Epithelial cell of prostate (primary cell): ENCODE data around the gene MYL7.

Source experiments
- DNase-seq: peaks from one replicate; pipeline ENCODE4 v3.0.0-alpha.2; 2011; ENCODE audit warnings: low read depth, low spot score
- H3K27ac ChIP-seq: fragments of 450-650 bp; 2 replicates; pipeline ENCODE4 v1.5.1; 2017; ENCODE audit warnings: mild to moderate bottlenecking

MYL7 gene

DNA sequence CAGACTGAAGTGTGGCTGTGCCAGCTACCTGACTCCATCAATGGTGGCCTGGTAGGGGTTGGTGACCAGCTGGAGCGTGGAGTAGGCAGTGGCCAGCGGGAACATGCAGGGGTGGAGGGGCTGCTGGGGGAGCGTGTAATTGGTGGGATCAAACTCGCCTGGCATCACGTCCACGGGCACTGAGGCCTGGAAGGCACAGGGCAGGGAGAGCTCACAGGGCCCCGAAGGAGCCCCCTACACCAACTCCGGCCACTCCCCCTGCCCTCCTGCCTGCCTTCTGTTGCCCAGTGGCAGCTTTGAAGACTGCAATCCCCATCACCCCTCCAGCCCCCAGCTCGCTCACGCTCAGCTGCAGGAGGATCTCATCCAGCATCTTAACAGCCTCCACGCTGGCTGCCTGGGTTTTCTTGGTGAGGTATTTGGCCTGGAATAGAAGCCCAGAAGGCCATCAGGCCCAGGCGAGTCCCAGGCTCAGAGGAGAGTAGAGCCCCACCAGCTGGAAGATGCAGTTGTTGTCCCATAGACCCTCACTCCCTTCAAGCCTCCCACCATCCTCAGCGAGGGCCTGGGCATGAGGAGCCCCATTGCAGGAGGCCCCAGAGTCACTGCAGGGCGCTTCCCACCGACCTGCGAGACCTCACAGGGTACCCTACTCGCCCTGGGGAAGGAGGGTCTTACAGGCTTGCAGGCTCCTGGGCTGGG is 24.9 kb downstream of the MYL7 start:
- no peak overlapping the region for H3K27ac ChIP-seq
- no peak for DNase-seq

DNA sequence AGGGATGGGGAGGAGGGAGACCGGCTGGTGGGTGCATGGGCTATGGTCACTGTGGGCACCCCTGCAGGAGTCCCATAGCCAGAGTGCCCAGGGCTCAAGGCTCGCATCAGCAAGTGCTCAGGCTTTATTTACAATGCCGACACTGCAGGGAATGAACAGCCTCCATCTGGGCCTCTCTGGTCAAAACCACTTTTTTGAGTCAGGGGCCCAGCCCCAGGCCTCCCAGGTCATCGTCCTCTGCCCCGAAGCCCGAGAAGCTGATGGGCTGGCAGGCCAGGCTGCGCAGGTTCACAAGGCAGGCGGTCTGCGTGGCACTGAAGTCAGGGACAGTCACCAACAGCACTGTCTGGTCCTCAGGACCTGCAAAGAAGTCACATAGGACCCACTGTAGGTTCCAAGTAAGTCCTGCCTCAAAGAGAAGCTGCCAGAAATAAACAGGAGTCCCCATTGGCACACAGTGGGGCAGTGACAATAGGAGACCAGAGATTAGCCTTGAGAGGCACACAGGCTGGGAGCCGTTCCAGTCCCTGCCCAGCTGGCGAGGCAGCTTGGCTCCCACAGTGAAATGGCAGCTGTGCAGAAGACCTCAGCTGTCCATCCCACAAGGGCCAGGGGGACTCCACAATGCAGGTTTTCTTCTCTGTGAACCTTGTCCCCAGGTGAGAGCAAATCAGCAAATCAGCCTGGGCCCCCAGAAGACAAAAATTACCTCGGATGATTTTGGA is 26.4 kb downstream of the MYL7 start:
- DNase-seq: no peak
- H3K27ac ChIP-seq: no peak overlapping the region

DNA sequence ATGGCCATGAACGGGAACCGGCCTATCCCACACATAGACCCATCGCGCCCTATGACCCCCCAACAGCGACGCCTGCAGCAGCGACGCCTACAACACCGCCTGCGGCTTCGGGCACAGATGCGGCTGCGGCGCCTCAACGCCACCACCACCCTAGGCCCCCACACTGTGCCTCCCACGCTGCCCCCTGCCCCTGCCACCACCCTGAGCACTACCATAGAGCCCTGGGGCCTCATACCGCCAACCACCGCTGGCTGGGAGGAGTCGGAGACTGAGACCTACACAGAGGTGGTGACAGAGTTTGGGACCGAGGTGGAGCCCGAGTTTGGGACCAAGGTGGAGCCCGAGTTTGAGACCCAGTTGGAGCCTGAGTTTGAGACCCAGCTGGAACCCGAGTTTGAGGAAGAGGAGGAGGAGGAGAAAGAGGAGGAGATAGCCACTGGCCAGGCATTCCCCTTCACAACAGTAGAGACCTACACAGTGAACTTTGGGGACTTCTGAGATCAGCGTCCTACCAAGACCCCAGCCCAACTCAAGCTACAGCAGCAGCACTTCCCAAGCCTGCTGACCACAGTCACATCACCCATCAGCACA is 27.3 kb downstream of the MYL7 start:
- DNase-seq: no peak
- H3K27ac ChIP-seq: no peak overlapping the region

GRCh38 chr7:44112997-44113763 is 28.0 kb downstream of the MYL7 start:
- H3K27ac ChIP-seq: no peak overlapping the region

DNA sequence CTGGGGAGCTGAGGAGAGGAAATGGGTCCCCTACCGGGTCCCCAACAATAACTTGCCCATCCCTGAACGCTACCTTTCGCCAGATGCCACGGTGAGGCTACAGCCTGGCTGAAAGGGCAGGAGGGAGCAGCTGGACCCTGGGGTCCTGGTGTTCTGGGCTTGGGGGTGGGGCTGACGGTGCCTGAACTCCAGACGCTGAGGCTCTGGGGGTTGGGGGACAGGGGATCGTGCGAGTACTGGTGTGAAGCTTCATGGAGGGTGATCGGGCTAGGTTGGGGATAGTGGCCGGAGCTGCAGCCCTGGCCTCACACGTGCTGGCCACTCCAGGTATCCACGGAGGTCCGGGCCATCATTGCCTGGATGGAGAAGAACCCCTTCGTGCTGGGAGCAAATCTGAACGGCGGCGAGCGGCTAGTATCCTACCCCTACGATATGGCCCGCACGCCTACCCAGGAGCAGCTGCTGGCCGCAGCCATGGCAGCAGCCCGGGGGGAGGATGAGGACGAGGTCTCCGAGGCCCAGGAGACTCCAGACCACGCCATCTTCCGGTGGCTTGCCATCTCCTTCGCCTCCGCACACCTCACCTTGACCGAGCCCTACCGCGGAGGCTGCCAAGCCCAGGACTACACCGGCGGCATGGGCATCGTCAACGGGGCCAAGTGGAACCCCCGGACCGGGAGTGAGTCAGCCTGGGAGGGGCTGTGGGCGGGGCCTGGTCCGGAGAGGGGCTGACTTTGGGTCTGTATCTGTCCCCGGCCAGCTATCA is 28.7 kb downstream of the MYL7 start:
- no peak for DNase-seq

More at GRCh38 chr7:44112997-44113763, 28.0 kb downstream of the MYL7 start:
- no peak for DNase-seq

GRCh38 chr7:44111761-44112160 is 29.4 kb downstream of the MYL7 start:
- H3K27ac ChIP-seq: no peak overlapping the region
- no peak for DNase-seq

More for the DNA sequence above, 28.7 kb downstream of the MYL7 start:
- no peak overlapping the region for H3K27ac ChIP-seq

- no peak overlapping the region for H3K27ac ChIP-seq
- no peak for DNase-seq
These were observed 30.2 kb downstream of the MYL7 start for GRCh38 chr7:44110719-44111635.

DNA sequence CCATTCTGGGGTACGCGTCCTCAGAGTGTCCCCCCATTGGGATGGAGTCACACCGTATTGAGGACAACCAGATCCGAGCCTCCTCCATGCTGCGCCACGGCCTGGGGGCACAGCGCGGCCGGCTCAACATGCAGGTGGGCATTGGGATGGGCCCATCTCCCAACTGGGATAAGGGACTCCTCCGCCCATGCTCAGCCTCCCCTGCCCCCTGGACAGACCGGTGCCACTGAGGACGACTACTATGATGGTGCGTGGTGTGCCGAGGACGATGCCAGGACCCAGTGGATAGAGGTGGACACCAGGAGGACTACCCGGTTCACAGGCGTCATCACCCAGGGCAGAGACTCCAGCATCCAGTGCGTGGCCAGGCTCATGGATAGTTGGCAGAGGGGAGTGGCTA is 31.1 kb downstream of the MYL7 start:
- H3K27ac ChIP-seq: no peak overlapping the region
- DNase-seq: no peak

DNA sequence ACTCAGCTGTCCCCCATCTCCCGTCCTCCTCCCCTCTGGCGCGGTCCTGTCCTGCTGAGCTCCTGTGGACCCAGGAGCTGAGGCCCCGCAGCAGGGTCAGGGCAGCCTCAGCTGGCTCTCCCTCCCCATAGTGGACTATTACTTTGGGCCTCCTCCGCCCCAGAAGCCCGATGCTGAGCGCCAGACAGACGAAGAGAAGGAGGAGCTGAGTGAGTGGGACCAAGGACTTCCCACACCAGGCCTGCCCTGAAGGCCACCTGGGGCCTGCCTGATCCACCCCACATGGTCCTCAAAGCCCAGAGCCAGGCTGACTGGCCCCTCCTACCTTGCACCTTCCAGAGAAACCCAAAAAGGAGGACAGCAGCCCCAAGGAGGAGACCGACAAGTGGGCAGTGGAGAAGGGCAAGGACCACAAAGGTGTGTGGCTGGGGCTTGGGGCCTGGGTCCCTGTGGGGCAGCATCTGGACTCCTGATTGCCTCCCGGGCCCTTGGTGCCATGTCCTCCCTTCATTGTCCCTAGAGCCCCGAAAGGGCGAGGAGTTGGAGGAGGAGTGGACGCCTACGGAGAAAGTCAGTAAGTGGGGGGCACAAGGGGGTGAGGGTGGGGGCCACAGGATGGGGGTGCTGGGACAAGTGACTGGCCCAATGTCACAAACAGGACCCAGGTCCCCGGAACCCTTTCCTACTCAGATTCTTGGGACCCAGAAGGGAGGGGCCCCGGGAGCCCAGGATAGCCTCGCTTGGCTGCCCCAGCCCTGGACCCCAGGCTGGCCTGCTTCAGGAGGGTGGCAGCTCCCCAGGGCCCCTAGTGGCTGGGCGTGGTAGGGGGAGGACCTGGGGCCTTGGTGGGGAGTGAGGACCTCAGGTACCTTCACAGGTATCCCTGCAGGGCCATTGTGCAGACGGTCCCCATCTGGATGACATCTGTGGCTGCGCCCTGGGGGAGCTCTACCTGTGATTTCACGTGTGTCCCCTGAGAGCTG is 32.1 kb downstream of the MYL7 start:
- no peak overlapping the region for H3K27ac ChIP-seq
- DNase-seq: no peak

- no peak for DNase-seq
- H3K27ac ChIP-seq: no peak overlapping the region
These were observed 33.0 kb downstream of the MYL7 start for GRCh38 chr7:44107961-44108767.

DNA sequence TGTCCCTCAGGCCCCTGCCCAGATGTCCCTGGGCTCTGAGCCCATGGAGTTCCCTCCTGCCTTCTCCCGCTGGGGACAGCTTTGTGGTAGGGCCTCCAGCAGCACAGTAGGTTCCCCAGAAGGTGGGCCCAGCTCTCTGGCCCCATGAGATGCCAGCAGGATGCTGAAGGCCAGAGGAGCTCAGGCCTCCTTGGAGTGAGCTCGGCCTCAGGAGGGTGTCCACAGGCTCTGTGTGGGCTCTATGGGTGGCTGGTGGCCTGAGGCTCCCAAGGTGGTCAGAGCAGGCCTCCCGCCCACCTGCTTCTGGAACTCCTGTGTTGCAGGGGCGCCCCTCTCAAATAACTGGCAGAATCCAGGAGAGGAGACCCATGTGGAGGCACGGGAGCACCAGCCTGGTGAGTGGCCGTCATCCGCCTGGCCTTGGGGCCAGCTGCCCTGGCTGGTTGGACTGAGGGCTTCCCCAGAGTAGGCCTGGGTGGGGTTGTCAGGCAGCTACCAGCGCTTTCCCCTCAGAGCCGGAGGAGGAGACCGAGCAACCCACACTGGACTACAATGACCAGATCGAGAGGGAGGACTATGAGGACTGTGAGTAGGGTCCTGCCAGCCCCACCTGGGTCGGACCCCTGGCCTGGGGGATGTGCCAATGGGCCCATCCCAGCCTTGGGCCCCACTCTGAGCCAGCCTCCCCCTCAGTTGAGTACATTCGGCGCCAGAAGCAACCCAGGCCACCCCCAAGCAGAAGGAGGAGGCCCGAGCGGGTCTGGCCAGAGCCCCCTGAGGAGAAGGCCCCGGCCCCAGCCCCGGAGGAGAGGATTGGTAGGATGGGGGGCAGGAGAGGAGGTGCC is 33.8 kb downstream of the MYL7 start:
- DNase-seq: no peak
- H3K27ac ChIP-seq: no peak overlapping the region

- no peak for DNase-seq
- H3K27ac ChIP-seq: no peak overlapping the region
These were observed 34.6 kb downstream of the MYL7 start for GRCh38 chr7:44106311-44107065.

- no peak overlapping the region for H3K27ac ChIP-seq
- DNase-seq: no peak
These were observed 35.3 kb downstream of the MYL7 start for GRCh38 chr7:44105832-44106231.

DNA sequence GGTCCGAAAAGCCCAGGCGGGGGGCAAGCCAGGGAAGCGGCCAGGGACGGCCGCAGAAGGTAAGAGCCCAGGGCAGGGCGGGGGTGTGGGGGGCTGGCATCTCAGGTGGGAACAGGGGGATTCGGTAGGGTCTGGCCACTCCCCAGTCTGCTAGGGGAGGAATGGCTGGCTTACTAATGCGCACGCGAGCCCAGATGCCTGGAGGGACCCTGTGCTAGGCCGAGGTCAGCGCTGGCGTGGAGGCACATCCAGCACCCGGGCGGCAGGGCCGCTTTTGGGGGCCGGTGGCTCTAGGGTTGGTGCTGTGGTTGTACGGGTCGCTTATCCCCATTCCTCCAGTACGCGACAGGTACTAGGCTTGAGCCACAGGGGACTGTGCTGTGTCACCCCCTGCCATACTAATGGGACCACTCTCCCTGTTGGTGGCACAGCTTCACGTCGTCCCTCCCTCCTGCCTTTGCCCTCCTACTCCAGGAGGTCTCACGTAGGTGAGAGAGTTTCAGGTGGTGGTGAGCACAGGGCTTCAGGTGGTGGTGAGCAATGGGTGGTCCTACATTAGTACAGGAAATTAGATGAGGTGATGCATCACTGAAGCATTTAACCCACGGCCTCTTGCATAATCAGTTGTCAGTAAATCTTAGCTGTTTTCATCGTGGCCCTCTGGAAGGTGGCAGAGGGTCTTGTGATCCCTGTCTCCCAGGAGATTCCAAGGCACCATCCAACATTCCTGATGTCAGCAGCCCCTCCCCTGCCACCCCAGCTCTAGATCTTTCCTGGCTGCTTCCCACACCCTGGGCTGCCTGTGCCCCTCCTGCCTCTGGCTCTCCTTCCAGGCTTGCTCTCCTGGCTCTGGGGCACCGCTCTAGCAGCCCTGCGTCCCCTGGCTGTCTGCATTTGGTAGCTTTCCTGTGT is 36.0 kb downstream of the MYL7 start:
- no peak for DNase-seq
- H3K27ac ChIP-seq: no peak overlapping the region
